Measurements from ENCODE around the gene CERS6.
A peak's percentile ranks its signal among the peaks of the same experiment; 100 is the strongest.

Gene CERS6

DNA sequence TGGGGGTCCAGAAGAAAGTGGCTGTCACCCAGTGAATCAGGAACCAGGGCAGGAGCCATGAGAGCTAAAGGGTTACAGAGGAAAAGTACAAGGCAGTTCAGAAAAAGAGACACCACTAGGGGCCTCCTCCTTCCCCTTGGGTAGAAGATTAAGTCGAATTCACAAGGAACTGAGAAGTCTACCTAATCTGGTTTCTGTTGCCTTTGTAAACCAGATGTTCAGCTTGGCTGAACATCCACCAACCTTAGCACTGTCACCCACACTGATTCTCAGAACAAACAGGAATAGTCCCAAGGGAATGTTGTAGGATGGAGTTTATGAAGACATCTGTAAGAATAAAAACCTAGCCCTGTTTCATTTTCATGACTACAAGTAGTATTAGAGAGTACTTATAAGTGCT is 256.0 kb downstream of the CERS6 start:
- no peak for DNase-seq

DNA sequence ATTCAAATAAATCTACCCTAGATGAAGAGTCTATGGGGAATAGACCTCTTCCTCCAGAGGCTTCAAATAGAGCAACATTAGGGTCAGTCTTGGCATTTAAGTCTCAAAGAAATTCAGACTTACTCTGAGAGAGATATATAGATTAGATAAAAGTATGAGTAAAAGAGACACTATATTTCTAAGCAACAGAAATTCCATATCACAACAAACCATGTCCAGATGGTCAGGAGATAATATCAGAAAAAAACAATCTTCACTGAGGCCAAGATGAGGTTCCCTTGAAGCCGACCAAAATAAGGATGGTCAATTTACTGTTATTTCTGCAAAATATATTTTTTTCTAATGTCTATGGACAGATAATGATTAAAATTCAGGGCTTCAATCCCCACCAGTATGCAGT is 257.3 kb downstream of the CERS6 start:
- no peak for DNase-seq

DNA sequence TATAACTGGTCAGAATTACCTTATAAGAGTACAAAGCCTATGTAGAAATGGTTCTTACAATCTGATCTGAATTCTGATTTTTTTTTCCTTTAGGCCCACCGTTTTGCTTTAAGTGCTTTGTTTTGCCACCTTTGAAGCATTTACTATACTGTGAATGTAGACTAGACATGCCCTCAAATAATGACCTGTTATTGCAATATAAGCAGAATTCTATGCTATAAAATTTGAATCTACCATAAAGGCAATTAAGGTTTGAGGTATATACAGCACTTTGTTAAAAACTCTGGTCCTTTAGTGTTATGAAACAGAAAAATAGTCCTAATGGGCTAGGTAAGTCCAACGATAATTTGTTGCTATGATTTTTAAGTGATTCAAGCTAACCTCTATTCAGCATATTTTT is 259.8 kb downstream of the CERS6 start:
- DNase-seq: no peak

DNA sequence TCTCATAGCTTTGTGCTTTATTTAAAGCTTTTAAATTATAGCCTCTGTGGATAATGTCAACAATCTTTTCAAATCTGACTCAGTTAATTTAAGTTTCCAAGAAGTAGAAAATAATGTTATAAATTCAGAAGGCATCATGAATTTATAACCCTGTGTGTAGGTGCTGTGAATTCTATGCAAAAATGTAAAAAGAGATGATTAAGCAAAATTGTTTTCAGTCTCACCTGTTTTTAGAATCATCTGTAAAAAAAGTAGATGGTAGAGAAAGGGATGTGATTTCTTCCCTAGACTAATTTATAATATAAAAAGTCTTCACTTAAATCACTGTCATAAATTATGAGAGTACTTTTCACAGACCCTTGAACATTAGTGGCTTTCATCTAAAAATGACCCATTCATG is 260.8 kb downstream of the CERS6 start:
- DNase-seq: no peak

DNA sequence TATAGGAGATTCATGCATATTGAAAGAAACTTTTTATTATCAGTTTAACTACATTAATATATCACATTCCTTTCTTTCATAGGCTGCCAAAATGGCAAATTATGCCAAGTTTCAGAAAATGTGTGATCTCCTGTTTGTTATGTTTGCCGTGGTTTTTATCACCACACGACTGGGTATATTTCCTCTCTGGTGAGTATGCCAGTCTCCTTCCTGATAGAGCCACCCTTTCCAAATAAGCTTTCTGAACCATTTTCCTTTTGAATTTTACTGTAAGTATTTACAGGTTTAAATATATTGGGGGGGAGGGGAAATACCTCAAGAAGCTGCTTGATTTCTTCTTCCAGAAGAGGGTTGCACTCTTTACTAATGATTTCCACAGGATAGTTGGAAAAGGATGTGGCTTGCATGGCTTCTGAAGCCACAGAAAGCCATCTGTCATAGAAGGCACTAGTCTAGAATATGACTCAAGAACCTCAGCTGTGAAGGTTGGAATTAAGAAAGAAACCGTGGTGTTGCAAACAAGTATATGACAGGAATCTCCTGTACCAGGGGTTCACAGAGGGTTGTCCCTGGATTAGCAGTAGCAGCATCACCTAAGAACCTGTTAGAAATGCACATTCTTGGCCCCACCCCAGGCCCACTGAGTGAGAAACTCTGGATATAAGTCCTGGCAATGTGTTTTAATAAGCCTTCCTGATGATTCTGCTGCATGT is 261.9 kb downstream of the CERS6 start:
- peak; percentile 4 for DNase-seq

DNA sequence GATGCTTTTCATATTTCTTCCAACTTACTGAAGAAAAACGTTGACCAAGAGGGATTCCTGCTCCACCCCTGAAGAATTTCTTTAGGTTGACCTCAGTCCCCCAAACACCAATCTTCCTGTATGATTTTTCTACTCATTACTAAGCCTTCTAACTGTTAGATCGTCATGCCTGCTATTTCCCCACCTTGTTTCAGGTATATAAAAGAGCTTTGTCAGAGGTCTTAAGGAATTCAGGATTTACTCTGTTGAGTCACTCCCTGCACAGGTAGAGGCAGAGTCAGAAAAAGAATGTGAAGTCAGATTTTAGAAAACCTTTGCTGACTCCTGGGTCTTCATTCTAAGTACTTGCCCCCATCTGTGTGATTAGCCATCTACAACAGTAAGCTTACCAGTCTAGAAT is 262.6 kb downstream of the CERS6 start:
- no peak for DNase-seq

DNA sequence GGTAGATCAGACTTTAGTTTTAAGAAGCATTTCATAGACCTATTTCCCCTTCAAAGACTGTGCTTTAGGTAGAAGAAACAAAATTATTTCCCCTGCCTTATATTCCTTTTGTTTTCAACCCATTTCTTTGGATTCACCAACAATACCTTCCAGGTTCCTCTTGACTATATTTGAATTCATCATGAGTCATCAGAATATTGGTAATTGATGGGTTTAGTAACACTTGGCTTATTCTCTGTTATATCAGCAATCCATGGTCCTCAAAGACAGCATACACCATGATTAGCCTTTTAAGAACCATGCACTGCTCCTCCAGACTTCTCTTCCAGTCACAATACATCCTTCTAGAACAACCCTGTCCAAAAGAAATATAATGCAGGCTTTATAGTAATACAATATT is 263.4 kb downstream of the CERS6 start:
- no peak for DNase-seq

DNA sequence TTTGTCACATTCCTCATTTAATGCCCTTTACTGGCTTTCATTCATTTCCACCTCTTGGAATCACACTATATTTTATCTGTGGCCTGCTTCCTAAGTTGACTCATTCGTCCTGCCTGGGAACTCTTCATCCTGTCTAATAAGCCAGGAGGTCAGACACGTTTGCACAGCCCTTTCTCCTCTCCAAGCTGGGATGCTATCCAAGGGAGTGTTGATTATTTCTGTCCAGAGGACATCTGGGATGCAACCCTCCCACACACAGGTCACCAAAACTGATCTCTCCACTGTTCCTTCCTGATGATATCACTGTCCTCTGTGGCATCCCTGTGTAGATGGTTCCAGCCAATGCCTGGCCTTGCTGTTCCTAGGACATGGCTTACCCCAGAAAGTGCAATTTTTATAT is 266.5 kb downstream of the CERS6 start:
- no peak for DNase-seq

DNA sequence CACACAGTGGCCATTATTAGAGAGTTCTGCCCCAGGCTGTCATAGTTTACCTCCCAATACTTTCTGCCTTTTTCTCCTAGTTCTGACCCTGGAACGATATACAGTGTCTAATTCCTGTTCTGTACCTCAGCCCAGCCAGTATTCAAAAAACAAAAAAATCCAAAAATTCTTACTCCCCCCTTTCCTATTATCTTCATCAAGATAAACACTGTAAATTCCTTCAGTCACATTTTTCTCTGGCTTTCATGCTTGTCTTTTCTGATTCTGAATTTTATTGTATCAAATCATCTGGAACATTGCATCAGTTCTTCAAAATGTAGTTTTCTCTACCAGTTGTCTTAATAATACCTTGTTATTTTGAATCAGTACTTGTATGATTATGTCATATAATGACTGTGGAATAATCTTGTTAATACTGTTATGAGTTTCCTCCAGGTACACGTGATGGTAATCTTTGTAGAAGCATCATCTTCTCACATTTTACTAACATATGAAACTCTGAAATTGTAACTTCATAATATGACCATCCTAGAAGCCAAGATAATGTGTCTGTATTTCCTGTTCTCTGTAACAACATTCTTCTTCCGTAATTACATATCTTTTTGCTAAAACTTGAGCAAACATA is 267.3 kb downstream of the CERS6 start:
- DNase-seq: no peak

DNA sequence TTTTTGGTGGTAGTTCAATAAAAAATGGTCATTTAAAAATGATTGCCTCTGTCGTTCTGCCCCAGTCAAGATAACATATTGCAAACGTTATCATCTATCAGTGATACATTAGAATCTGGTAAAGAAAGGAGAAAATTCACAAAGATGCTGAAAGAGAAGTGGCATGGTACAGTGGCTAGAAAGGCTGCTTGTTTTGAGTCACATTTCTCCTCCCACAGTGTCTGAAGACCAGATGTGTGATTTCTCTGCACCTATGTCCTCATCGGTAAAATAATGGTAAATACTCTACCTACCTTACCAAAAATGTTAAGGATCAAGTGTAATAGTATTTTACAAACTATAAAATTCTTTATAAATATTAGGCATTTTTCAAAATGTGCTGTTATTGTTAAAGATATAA is 270.3 kb downstream of the CERS6 start:
- no peak for DNase-seq

DNA sequence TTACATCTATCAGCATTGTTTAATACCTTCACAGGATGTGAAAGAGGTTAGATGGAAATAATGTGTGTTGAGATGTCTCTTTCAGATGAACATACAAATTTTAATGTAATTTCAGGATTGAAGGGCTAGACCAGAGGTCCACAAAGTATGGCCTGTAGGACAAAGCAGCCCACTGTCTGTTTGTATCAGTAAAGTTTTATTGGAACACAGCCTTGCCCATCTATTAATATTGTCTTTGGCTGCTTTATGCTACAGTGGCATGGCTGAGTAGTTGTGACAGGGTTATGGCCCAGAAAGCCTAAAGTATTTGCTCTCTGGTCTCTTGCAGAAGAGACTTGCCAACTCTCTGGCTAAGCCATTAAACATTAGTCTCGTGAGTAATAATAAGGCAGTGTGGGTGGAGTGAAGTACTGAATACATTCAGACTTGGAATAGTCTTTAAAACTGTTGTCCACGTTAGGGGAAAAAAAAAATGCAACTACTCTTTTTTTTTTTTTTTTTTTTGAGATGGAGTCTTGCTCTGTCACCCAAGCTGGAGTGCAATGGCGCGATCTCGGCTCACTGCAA is 271.9 kb downstream of the CERS6 start:
- no peak for DNase-seq

DNA sequence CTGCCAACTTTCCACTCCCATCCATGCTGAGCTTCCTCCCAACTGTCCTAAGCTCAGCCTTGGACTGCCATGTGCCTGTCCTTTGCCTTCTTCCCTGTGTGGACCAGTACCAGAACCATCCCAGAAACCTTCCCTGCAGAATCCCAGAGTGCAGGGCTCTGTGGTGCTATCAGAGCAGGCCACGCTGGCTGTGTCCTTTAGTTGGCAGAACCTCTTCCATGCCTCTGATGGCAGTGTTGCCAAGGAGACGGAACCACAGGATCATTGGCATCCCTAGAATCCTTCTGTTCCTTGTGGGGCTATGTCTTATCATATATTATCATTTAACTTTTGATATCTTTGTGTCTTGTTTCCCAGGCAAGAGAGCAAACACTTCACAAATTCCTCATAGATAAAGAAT is 273.4 kb downstream of the CERS6 start:
- no peak for DNase-seq

DNA sequence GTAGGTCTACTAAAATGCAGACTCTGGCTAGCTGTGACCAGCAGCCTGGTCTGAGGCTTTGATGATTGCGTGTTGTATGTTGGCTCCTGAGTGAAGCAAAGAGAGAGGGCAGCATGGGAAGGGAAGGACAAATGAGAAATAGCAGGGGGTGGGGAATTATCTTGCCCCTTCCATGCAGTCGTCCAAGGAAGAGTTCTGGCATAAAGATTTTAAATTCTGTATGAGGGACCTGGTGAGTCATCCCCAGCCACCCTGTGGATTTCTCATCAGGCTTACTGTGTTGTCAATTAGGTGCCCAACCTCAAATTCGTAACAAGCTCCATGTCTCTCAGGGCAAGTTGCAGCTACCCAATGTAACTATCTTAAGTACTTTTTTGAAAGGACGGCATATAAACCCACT is 274.3 kb downstream of the CERS6 start:
- DNase-seq: no peak

DNA sequence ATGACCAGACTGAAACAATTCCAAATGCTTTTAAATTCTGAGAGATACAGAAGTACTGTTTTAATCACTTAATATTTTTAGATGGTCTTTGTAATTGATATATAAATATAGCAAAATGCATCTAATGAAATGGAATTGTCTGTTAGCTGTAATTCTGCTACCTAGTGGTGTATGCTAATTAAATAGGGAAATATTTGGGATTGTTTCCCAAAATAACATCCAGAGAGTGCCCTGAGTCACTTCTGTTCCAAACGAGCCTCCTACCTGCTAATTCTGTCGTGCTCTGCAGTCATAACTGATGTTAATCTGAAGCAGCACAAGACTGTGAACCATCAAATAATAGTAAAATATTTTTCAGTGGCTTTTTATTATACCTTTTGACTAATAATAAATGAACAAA is 274.9 kb downstream of the CERS6 start:
- no peak for DNase-seq

DNA sequence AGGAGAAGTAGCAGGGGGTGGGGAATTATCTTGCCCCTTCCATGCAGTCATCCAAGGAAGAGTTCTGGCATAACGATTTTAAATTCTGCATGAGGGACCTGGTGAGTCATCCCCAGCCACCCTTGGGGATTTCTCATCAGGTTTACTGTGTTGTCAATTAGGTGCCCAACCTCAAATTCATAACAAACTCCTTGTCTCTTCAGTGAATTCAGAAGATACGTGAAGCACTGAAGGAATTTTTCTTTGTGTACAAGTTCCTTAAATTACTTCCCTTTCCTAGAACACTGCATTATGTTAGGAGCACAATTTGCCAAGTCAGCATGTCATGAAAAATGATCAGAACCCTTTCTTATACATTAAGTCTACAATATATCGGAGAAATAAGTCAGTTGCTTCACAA is 275.5 kb downstream of the CERS6 start:
- DNase-seq: no peak

DNA sequence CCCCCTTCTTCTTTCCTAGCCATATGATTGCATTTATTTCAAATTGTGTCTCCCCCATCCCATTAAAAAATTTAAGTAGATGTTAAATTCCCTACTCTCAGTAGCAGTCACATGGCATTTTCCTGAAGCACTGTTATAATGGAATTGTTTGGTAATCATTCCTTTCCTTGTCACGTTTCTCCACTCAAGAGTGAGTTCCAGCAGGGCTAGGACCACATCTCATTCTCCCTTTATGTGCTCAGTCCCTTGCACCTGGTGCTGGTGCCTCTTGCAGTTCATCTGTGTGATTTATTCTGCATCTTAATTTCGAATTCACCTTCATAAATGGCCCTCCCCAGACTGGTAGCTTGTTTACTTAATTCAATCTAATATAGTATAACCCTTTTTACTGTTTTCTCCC is 276.0 kb downstream of the CERS6 start:
- DNase-seq: no peak

DNA sequence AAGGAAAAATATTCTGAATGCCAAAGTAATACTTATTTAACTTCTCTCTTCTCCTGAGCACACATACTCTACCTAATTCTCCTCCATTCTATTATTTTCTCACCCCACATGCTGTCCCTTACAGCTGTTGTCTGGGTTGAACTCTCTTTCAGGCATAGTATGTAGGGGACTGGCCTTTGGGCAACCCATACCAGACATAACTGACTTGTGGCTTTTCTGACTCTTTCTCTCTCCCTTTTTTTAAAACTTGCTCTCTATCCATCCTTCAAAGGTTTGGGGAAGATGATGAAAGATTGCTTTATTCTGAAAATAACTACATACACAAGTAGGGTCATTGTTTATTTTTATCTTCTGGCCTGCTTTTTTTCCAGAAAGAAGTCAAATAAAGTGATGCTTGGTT is 276.4 kb downstream of the CERS6 start:
- no peak for DNase-seq

DNA sequence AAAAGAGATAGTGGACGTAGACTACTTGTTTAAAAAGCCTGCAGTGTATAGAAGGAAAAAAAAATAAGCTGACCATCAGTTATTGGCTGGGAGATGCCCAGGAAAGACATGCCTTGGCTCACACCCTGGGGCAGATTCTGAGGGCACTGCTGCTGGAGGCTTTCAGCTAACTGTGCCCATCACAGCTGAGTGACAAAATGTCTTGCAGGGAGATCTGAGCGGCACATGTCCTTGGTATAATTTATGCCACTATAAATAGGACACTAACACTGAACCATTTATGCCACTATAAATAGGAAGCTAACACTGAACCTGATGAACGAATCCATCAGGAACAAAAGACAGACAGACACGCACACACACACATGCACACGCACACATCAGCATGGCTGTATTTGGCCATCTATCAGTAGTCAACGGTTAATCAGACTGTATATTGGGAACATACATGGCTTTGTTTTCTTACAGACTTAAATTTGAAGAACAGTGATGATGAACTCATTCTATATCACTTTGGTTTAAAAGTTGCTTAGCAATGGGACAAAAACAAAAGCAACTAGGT is 278.2 kb downstream of the CERS6 start:
- DNase-seq: no peak

DNA sequence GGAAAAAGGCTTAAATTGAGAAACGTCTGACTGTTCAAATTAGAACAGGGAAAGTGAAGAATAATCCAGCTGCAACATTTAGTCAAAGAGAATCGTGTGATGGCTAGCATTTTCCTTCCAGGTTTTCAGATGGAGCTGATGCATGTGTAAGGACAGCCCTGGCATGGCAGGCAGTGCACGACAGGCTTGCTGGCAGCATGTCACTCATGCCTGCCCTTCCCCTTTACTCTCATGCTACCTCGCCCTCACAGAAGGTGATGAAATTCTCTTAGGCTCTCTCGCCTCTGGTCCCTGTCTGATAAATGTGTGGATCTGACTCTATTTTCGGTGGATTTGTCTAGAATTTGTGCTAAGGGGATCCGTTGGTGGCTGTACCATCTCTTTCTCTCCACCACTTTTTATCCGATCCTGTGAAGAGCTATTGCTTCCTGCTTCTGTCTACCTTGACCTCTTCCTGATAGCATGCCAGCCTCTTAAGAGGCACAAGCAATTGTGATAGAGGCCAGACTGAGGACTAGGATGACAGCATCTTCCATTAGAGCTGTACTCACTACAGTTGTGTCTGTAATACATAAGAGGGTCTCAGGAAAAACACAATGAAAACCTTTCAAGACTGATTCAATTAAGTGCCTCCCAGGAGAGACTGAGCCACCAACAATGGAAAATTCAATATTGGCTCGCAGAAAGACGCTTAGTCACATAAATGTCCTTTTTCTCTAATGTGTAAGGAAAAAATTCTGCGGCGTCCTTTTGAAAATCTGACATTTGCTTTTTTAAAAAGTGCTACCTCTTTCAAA is 280.8 kb downstream of the CERS6 start:
- DNase-seq: no peak

DNA sequence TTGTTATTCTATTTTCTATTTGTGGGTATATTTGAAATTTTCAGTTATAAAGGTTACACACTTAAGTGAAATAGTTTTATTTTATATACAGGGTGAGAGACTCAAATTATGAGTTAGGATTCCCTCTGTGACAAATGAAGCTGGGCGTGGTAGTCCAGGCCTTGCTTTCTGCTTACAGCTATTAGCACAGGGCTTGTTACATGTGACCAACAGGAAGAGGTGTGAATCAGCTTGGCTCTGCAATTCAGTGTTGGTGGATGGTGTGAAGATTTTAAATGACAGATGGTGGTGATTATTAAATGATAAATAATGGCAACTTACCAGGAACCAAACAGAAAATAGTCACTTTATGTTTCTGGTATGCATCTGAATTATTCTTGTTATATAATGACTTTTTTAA is 282.0 kb downstream of the CERS6 start:
- DNase-seq: no peak

DNA sequence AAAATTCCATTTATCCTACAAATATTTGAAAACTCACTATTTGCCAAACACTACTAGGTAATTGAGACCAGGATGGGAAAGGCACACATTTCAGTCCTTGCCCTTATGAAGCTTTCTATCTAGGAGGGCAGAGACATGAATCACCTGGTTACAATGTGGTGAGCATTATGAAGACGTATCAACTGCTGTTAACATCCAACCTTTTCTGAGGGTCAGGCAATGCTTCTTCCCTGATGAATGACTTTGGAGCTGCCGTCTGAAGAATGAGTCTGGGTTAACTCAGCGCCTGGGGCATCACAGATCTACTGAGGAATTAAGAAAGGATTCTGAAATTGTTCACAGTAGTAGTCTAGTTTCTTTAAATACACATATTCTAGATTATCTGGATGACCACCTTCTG is 284.3 kb downstream of the CERS6 start:
- DNase-seq: no peak

DNA sequence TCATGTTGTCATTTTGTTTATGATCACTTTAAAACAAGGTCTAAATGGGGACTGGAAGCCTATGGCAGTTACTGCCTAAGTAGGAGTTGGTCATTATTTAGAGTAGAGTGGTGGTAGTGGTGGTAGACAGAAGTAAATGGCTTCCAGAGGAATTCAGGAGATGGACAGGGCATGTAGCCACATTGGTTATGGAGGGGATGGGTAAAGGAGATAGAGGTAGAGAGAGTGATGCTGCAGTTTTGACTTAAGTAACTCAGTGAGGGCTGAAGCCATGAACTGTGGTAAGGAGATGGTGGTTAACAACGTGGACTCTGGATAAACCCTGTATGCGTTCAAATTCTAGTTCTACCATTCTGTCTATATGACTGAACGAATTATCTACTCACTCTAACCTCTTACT is 284.7 kb downstream of the CERS6 start:
- no peak for DNase-seq

DNA sequence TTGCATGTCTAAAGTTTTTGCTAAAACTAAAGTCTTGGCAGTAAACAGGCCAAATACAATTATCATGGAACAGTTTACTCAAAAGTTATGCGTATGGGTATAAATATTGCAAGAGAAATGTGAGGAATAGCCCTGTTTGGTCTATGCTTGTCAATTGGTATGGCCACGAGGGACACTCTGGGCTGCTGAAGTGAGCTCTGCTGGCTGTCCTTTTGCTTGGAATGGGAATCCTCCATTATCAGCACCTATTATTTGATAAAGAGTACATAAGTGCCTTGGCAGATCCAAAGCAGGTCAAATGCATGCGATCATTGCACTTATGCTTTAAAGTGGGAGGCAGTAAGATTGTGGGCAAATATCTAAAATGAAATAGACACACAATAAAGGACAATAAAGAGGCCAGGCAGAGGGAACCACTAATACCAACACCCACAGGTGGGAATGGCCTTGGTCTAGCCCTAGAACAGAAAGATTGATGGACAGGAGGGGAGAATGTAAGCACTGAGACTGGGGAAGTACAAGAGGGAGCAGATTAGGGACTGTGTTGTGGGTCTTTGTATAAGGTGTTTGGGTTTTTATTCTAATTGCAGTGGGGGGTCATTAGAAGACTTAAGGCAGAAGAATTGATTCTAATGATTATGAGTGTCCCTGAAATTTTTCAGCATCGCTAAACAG is 286.3 kb downstream of the CERS6 start:
- no peak for DNase-seq

Measured in stimulated activated CD4-positive, alpha-beta T cell treated with anti-CD3 and anti-CD28 coated beads, Interleukin-4, amount 100 ng/mL, for 24 hours (primary cell).